ENCODE measurements around the gene DPYSL5.

The DPYSL5 gene

DNA sequence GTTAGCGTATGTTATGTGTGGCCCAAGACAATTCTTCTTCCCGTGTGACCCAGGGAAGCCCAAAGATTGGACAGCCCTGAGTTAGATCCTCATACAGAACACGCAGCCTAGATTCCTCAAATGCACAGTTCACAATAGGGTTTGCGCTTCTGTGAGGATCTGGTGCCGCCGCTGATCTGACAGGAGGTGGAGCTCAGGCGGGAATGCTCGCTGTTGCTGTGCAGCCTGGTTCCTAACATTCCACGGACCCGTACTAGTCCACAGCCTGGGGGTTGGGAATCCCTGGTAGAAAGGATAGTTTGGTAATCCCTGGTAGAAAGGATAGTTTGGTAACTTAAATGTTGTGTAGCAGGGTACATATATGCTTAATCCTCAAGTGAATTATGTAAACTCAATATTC lies 149.5 kb downstream of the DPYSL5 start:
- DNase-seq, result no peak

DNA sequence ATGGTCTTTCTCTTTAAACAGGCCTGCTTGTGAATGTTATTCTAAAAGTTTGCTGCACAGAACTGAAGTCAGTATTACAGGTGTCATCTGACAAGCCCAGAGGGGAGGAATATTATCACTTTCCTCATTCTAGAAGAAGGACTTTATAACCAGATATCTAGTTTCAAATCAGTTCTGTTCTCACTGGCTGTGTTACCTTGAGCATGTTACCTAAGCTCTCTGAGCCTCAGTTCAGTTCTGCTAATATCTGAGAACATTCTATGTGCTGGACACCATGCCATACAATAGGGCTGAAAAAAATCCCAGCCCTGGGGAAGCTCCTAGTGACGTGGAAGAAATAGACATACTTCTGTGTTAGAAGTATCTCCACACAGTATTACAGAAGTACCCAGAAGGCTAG lies 150.4 kb downstream of the DPYSL5 start:
- DNase-seq, result no peak

Data from stimulated activated naive CD4-positive, alpha-beta T cell treated with Interleukin-2 at 50 U/mL for 16 hours (primary cell).